Liver (tissue), 3 donors: ENCODE results near the gene TGM5.

Experiments
- ATF3 ChIP-seq: IDR thresholded peaks from 2 replicates; pipeline ENCODE4 v1.6.1; 2016; ENCODE audit warnings: antibody characterized with exemption
- EGR1 ChIP-seq, 2 donors: IDR thresholded peaks; 2 replicates each; pipeline ENCODE4 v1.6.1; 2016 to 2018; ENCODE audit warnings: antibody characterized with exemption in 2 of 2, low read depth in 2 of 2
- FOXA1 ChIP-seq: IDR thresholded peaks from 2 replicates; pipeline ENCODE4 v1.6.1; 2016; ENCODE audit warnings: antibody characterized with exemption
- GABPA ChIP-seq, 2 donors: IDR thresholded peaks in 1 of 2; conservative IDR thresholded peaks in 1 of 2; 2 replicates each; pipeline ENCODE4 v1.6.1; 2016; ENCODE audit warnings: antibody characterized with exemption in 2 of 2, mild to moderate bottlenecking in 1 of 2, moderate library complexity in 1 of 2
- HNF4G ChIP-seq: IDR thresholded peaks from 2 replicates; pipeline ENCODE4 v1.6.1; 2016; ENCODE audit warnings: antibody characterized with exemption
- JUND ChIP-seq, 2 donors: IDR thresholded peaks; 2 replicates each; pipeline ENCODE4 v1.6.1; 2016; ENCODE audit warnings: antibody characterized with exemption in 2 of 2
- MAX ChIP-seq: IDR thresholded peaks from 2 replicates; pipeline ENCODE4 v1.6.1; 2016; ENCODE audit warnings: antibody characterized with exemption
- RAD21 ChIP-seq, 2 donors: IDR thresholded peaks; 2 replicates each; pipeline ENCODE4 v1.6.1; 2016; ENCODE audit warnings: antibody characterized with exemption in 2 of 2, mild to moderate bottlenecking in 2 of 2
- SP1 ChIP-seq: IDR thresholded peaks from 2 replicates; pipeline ENCODE4 v1.6.1; 2018; ENCODE audit warnings: antibody characterized with exemption, mild to moderate bottlenecking
- TAF1 ChIP-seq: conservative IDR thresholded peaks from 2 replicates; pipeline ENCODE4 v1.6.1; 2016; ENCODE audit warnings: antibody characterized with exemption, mild to moderate bottlenecking
- YY1 ChIP-seq: IDR thresholded peaks from 2 replicates; pipeline ENCODE4 v1.6.1; 2016; ENCODE audit warnings: antibody characterized with exemption, mild to moderate bottlenecking
- TF ChIP-seq, protein P1 (sequence below): fragments of 150-350 bp; IDR thresholded peaks from 2 replicates; pipeline ENCODE4 v1.5.1; 2017; ENCODE audit warnings: improper control_type of control experiment, low read depth, low read length; ENCODE audit not compliant: missing input control
- TF ChIP-seq, protein P2 (sequence below): IDR thresholded peaks from 2 replicates; pipeline ENCODE4 v1.6.1; 2016; ENCODE audit warnings: antibody characterized with exemption, mild to moderate bottlenecking
- donor health status: healthy.
- donor health status: healthy.

- TF ChIP-seq SP1 (no peak), EGR1 (IDR thresholded peaks at IDR 0.05; ENCODE audit: low read depth in 2 of 2) (no peak), MAX (no peak), JUND (IDR thresholded peaks at IDR 0.05) (no peak), GABPA (IDR thresholded peaks at IDR 0.05 in 1 of 2, conservative IDR thresholded peaks at IDR 0.05 in 1 of 2) (no peak), ATF3 (no peak), RAD21 (IDR thresholded peaks at IDR 0.05) (no peak), FOXA1 (no peak), TAF1 (no peak), HNF4G (no peak), YY1 (no peak)
- TF ChIP-seq, protein P1, sequence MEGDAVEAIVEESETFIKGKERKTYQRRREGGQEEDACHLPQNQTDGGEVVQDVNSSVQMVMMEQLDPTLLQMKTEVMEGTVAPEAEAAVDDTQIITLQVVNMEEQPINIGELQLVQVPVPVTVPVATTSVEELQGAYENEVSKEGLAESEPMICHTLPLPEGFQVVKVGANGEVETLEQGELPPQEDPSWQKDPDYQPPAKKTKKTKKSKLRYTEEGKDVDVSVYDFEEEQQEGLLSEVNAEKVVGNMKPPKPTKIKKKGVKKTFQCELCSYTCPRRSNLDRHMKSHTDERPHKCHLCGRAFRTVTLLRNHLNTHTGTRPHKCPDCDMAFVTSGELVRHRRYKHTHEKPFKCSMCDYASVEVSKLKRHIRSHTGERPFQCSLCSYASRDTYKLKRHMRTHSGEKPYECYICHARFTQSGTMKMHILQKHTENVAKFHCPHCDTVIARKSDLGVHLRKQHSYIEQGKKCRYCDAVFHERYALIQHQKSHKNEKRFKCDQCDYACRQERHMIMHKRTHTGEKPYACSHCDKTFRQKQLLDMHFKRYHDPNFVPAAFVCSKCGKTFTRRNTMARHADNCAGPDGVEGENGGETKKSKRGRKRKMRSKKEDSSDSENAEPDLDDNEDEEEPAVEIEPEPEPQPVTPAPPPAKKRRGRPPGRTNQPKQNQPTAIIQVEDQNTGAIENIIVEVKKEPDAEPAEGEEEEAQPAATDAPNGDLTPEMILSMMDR, result no peak
- TF ChIP-seq, protein P2, sequence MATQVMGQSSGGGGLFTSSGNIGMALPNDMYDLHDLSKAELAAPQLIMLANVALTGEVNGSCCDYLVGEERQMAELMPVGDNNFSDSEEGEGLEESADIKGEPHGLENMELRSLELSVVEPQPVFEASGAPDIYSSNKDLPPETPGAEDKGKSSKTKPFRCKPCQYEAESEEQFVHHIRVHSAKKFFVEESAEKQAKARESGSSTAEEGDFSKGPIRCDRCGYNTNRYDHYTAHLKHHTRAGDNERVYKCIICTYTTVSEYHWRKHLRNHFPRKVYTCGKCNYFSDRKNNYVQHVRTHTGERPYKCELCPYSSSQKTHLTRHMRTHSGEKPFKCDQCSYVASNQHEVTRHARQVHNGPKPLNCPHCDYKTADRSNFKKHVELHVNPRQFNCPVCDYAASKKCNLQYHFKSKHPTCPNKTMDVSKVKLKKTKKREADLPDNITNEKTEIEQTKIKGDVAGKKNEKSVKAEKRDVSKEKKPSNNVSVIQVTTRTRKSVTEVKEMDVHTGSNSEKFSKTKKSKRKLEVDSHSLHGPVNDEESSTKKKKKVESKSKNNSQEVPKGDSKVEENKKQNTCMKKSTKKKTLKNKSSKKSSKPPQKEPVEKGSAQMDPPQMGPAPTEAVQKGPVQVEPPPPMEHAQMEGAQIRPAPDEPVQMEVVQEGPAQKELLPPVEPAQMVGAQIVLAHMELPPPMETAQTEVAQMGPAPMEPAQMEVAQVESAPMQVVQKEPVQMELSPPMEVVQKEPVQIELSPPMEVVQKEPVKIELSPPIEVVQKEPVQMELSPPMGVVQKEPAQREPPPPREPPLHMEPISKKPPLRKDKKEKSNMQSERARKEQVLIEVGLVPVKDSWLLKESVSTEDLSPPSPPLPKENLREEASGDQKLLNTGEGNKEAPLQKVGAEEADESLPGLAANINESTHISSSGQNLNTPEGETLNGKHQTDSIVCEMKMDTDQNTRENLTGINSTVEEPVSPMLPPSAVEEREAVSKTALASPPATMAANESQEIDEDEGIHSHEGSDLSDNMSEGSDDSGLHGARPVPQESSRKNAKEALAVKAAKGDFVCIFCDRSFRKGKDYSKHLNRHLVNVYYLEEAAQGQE, result no peak
Measured at GRCh38 chr15:43235536-43235935, 31.2 kb downstream of the TGM5 start.
